ENCODE results near the gene DHDDS. TPM values are rescaled to one million over a fixed set of nuclear protein-coding genes. Genes with fewer than 3 reads are reported as not detected.

The DHDDS gene
- total RNA-seq, 2 experiments from 2014 or later: 26.3 to 26.8 TPM

GRCh38 chr1:26410706-26411623 lies 21.2 kb upstream of the DHDDS start, which contains the start of gene LIN28A:
Gene LIN28A, plus strand, starts transcription at chr1:26410817. Its CDS starts 75 bp downstream, at chr1:26410892.
- Histone ChIP-seq H3K4me3 (ENCODE audit: low read length) (no peak within 1 kb of the TSS), H3K9me3 (ENCODE audit: control insufficient read depth in 1 of 2, insufficient read depth in 1 of 2, low read length in 2 of 2) (peaks cover 0 to 23% of the 10 kb centered on the region in 2 experiments), H3K4me1 (ENCODE audit: insufficient read depth, low read length) (peaks cover 31% of the 10 kb centered on the region), H3K36me3 (ENCODE audit: insufficient read depth, low read length) (no peaks in the 10 kb centered on the region), H3K27ac (ENCODE audit: low read depth in 1 of 2, low read length in 2 of 2) (no peak within 1 kb of the TSS), H3K27me3 (ENCODE audit: control insufficient read depth in 1 of 2, insufficient read depth in 2 of 2, low read length in 2 of 2) (peaks cover 49 to 60% of the 10 kb centered on the region in 2 experiments)
- peaks cover 74% of the 10 kb centered on the region for H3K27me3 Mint-ChIP-seq
- TF ChIP-seq CTCF (IDR thresholded peaks at IDR 0.05): no peak
- ATAC-seq (ENCODE audit: poor library complexity): no peak
- ChIA-PET CTCF (no interaction called here), POLR2A (no interaction called here)
- H3K4me3 Mint-ChIP-seq: peak within 1 kb of the TSS; percentile 38
- H3K9me3 Mint-ChIP-seq: peaks cover 2% of the 10 kb centered on the region
- DNase-seq: no peak
- no peaks in the 10 kb centered on the region for H3K36me3 Mint-ChIP-seq (ENCODE audit: low read depth)
- no peak within 1 kb of the TSS for H3K27ac Mint-ChIP-seq
- H3K4me1 Mint-ChIP-seq (ENCODE audit: low read depth): peaks cover 30% of the 10 kb centered on the region
- intact Hi-C loops (cut with DNase I, micrococcal nuclease): loop anchor here in 1 of 2 experiments (10.0 kb wide), 1 partner anchor 376 kb away; no protein-coding TSS in a partner anchor

DNA sequence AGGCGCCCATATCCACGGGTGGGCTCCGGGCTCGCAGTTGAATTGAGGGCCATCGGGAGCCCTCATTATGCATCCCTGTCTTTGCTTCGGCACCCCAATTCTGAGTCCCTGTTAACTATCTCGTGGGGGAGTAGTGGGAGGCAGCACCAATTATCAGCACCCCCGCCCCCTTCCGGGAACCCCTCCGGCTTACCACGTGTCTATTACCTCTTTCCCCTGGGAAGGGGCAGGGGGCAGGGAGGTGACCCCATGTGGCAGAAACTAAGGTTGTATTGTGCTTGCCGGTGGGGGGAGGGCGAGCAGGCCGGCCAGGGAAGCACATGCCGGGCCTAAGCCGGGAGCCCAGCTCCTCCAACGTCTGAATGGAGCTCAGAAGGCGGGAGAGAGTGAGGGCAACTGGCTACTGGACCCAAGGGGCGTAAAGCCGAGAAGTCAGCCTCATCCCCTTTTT lies 20.5 kb upstream of the DHDDS start:
- Histone ChIP-seq H3K4me1 (ENCODE audit: insufficient read depth, low read length) (peaks cover 31% of the 10 kb centered on the region), H3K27me3 (ENCODE audit: control insufficient read depth in 1 of 2, insufficient read depth in 2 of 2, low read length in 2 of 2) (peaks cover 52 to 60% of the 10 kb centered on the region in 2 experiments), H3K27ac (ENCODE audit: low read depth in 1 of 2, low read length in 2 of 2) (no peak overlapping the region), H3K9me3 (ENCODE audit: control insufficient read depth in 1 of 2, insufficient read depth in 1 of 2, low read length in 2 of 2) (peaks cover 0 to 23% of the 10 kb centered on the region in 2 experiments), H3K36me3 (ENCODE audit: insufficient read depth, low read length) (no peaks in the 10 kb centered on the region), H3K4me3 (ENCODE audit: low read length) (no peak overlapping the region)
- Mint-ChIP-seq H3K27me3 (peaks cover 68% of the 10 kb centered on the region), H3K4me3 (peak overlapping the region; percentile 38), H3K9me3 (peaks cover 2% of the 10 kb centered on the region), H3K27ac (no peak overlapping the region), H3K36me3 (ENCODE audit: low read depth) (no peaks in the 10 kb centered on the region), H3K4me1 (ENCODE audit: low read depth) (peaks cover 30% of the 10 kb centered on the region)
- ATAC-seq (ENCODE audit: poor library complexity) (no peak), DNase-seq (no peak)
- no peak for TF ChIP-seq CTCF (IDR thresholded peaks at IDR 0.05)
- POLR2A ChIA-PET: interaction anchor here (0.5 kb wide), 1 partner anchor 88 kb away, joined by 4 read pairs; no protein-coding TSS in a partner anchor
- intact Hi-C loops (cut with DNase I, micrococcal nuclease): loop anchor here in 1 of 2 experiments (10.0 kb wide), 1 partner anchor 377 kb away; no protein-coding TSS in a partner anchor
- CTCF ChIA-PET: no interaction called here

- ChIA-PET CTCF (no interaction called here), POLR2A (interaction anchor here (0.5 kb wide), 1 partner anchor 89 kb away, joined by 4 read pairs; no protein-coding TSS in a partner anchor)
- H3K4me3 Mint-ChIP-seq: no peak overlapping the region
- Histone ChIP-seq H3K4me1 (ENCODE audit: insufficient read depth, low read length) (peaks cover 31% of the 10 kb centered on the region), H3K36me3 (ENCODE audit: insufficient read depth, low read length) (no peaks in the 10 kb centered on the region), H3K4me3 (ENCODE audit: low read length) (no peak overlapping the region), H3K27ac (ENCODE audit: low read depth in 1 of 2, low read length in 2 of 2) (no peak overlapping the region), H3K27me3 (ENCODE audit: control insufficient read depth in 1 of 2, insufficient read depth in 2 of 2, low read length in 2 of 2) (peaks cover 52 to 60% of the 10 kb centered on the region in 2 experiments), H3K9me3 (ENCODE audit: control insufficient read depth in 1 of 2, insufficient read depth in 1 of 2, low read length in 2 of 2) (peaks cover 0 to 23% of the 10 kb centered on the region in 2 experiments)
- intact Hi-C loops (cut with DNase I, micrococcal nuclease): loop anchor here in 1 of 2 experiments (10.0 kb wide), 1 partner anchor 378 kb away; no protein-coding TSS in a partner anchor
- no peak overlapping the region for H3K27ac Mint-ChIP-seq
- H3K36me3 Mint-ChIP-seq (ENCODE audit: low read depth): no peaks in the 10 kb centered on the region
- DNase-seq: no peak
- H3K9me3 Mint-ChIP-seq: peaks cover 2% of the 10 kb centered on the region
- no peak for TF ChIP-seq CTCF (IDR thresholded peaks at IDR 0.05)
- peaks cover 72% of the 10 kb centered on the region for H3K27me3 Mint-ChIP-seq
- ATAC-seq (ENCODE audit: poor library complexity): no peak
- peaks cover 30% of the 10 kb centered on the region for H3K4me1 Mint-ChIP-seq (ENCODE audit: low read depth)
Measured at GRCh38 chr1:26412180-26412840, 19.8 kb upstream of the DHDDS start.
